Inferior parietal cortex (tissue), 1 donor: Measurements from ENCODE around the gene GGT6.

ENCODE experiments used
- DNase-seq: peaks from one replicate; pipeline ENCODE4 v3.0.0-alpha.2; 2016; ENCODE audit errors: extremely low spot score

The GGT6 gene

DNA sequence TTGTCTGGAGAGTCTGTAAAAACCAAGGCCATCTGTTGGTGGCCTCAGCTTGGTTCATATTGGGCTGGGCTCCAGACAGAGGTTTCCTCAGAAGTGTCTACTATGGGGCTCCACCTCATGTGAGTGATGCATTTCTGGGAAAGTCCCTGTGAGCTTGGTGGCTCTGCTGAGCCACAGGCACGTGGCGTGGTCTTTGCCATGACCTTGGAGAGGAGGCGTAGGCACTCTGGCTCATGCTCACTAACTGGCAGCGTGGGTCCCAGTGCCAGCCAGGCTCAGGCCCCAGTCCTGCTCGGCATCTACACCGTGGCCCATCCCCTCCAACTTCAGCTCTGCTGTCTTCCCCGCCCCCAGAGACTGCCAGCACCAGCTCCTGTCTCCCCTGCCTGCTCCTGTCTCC is 13.3 kb upstream of the GGT6 start:
- DNase-seq = no peak

DNA sequence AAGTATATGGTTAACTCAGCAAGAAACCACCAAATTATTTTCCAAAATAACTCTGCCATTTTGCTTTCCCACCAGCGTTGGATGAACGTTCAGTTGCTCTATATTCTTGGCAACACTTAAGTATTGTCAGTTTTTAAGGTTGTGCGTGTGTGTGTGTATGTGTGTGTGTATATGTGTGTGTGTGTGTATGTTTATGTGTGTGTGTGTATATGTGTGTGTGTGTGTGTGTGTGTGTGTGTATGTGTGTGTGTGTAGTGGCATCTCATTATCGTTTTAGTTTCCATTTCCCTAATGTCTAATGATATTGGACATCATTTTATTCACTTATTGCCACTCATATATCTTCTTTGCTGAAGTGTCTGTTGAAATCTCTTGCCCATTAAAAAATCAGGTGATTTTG is 12.7 kb upstream of the GGT6 start:
- no peak for DNase-seq

DNA sequence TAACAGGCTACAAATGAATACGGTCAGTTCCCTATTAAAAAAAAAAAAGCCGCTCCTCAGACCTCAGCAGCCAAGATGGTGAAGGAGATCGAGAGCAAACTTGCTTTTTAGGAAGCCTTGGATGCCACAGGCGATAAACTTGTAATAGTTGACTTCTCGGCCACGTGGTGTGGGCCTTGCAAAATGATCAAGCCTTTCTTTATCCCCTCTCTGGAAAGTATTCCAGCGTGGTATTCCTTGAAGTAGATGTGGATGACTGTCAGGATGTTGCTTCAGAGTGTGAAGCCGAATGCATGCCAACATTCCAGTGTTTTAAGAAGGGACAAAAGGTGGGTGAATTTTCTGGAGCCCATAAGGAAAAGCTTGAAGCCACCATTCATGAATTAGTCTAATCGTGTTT is 11.8 kb upstream of the GGT6 start:
- DNase-seq = no peak

DNA sequence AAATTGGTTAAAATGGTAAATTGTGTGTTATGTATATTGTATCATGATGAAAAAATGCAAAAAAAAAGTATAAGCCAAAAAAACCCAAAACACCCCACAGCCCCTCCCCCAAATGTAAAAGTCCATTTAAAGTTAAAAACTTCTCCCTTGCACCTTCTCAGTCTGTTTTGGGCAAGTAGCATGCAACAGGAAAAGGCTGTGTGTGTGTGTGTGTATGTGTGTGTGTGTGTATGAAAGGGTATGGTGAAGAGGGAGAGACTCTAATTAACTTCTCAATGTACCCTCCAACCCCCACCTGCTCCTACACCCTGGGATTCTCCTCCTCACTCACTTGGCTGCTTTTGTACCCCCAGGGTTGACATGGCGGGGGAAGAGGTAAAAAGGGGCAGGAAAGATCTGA is 9.2 kb upstream of the GGT6 start:
- no peak for DNase-seq

DNA sequence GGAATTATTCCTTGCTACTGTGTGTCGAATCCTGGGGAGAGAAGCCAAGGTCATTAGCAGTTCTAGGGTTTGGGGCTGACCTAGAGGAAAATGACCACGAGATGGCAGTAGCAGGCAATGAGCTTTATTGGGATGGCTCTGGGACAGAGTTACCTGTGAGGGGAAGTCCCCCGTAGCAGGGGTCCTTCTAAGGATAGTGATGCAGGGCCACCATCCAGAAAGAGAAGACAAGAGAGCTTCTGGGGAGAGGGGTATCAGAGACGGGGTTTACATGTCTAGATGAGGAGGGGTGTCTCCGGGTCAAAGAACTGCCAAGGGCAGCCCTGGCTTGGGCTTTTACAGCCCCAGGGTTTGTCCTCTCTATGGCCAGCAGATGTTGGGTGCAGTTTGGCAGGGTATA is 6.4 kb upstream of the GGT6 start:
- DNase-seq = peak; percentile 74

DNA sequence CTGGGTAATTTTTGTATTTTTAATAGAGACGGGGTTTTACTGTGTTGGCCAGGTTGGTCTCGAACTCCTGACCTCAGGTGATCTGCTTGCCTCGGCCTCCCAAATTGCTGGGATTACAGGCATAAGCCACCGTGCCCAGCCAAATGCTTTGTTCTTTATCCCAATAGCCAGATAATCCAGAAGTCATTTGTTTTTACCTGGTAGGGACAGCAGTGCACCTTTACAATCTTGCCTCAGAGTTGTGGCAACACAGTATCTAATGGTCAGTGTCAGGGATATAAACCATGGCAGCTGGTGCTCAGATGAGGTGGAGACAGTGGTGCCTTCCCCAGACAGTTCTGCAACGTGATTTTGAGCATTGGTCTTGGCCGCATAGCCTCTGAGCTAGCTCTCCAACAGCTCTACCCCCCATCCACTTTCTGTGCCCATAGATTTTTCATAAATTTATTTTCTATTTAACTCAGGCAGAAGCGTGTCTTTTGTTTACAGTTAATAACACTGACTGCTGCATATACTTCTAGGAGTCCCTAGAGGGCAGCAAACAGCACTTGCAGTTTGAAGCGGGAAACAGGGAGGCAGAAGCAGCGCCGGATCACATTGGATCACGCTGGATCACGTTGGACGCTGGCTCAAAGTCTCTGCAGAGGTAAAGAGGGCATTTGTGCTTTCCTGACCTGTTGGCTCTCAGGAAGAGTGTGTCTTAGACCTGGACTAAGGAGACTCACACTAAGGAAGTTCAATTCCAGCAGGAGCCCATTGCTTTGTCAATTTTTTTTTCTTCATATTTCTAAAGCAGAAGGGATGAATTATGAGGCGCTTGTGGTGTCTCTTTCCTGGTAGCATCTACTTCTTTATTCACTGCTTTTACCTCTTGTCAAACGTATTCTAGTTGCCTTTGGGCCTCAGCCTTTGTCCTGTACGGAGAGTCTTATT is 5.1 kb upstream of the GGT6 start:
- peak; percentile 85 for DNase-seq

DNA sequence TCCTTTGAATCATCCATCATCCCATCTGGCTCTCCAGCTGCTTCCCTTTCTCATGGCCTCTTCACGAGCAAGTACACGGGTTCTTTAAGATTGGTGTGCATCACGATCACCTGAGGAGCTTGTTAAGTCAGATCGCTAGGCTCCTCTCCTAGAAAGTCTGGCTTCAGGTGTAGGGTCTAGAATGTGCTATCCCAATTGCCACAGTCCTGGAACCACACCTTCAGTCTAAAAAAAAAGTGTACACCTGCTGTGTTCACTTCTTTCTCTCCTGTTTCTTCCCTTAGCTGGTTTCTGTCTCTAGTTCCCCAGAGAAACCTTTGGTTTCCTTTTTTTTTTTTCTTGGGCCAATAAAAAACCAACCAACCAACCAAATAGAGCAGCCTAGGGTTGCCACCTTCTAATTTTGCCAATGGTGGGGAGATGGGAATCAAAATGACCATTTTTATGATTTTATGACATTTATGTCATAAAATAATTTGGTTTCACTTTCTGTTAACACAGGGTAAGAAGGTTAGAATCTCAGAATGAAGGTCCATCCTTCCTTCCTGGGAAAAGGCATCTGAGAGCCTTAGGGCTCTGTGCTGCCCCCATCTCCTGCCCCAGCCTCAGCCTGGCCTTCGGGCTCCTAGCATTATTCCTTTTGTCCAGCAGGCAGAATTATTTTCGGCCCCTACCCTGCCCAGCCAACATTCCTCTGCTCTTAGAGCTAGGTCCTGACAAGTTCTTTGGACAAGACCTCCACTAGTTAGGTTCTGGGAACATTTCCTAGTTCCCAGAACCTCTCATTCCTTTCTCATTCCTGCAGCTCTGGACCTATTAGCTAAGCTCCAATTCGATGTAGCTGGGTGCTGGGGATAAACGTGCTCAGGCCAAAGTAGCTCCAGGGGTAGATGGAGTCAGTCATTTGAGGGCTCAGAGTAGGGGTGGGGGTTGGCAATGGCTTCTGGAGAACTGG is 1.9 kb upstream of the GGT6 start:
- DNase-seq = no peak

DNA sequence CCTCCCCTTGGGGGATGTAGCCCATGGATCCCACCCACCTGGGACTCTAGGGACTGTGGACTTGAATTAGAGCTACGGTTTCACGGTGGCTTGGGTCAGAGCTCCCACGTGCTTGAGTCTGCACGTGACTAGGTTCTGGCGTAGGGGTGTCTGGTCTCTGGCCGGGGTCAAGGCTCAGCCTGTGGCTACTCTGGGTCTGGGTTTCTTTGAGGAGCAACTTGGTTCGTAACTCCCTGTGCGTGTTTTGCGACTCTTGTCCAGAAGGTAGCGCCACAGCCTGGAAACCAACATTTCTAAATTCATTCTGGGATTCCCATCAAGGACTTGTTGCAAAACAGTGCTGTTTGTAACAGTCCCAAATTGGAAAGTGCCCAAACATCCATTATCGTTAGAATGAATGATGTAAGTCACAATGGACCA is 470 bp upstream of the GGT6 start:
- no peak for DNase-seq

DNA sequence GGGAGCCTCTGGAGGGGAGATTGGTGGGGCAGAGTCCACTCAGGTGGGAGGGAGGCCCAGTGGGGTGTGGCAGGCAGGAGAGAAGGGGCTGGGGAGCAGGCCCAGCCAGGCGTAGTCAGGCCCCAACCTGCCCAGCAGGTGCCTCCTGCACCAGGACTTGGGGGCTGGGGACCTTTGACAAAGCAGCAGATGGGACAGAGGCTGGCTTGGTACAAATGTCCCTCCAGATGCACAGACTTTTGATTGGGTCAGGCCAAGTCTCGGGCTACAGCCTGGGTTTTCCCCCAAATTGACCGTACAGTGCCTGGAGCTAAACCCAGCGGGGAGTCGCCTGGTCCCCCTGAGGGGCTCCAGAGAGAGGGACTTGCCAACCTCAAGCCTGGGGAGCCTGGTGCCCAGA is 411 bp downstream of the GGT6 start:
- no peak for DNase-seq

DNA sequence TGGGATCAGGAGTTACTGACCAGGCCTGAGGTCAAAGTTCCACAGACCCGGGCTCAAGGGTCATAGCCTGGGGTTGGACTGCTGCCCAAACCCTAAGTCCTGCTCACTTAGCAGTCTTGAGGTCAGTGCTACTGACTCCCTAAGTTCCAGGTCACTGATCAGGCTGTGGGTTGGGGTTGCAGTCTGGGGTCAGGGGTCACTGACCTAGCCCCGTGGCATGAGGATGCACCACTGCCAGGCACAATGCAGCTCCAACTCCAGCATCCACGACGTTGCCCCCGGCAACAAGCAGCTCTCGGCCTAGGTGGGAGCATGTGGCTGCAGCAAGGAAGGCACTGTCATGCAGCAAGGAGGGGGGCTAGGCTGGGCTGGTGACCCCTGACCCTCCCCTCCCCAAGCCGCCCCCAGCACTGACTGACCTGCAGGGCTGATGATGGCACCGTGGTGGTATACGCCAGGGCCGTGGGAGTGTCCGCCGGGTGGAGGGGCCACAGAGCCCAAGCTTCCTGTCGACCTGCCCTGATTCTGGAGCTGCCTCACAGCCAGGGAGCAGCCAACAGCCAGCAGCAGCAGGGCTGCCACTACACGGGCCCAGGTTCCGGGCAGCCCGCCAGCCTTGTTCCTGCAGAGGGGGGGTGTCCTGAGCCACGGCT is 1.1 kb downstream of the GGT6 start:
- DNase-seq = no peak

DNA sequence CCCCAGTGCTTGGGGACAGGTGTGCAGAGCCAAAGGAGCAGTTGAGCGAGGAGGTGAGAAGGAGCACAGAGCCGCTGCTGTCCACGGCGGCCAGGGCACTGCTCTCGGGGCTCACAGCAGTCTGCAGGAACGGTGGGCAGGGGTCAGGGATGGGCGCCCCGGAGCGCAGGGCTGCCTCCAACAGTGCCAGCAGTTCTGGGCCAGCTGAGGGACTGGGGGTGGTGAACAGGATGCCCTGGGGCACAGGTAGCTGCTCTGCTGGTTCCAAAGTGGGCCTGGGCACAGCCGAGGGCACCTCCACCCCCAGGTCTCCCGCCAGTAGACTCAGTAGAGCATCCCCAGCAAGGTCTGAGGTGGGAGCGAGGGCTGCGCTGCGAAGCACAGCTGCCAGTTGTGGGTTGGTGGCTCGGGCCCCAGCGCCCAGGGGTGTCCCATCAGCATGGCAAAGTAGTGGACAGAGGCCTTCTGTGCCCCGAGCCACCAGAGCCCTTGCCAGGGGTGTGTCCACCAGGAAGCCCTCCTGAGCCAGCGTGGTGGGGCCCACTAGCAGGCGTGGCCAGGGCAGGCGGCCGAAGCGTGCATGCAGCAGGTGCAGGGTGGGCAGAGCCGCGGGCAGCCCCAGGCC is 1.9 kb downstream of the GGT6 start:
- no peak for DNase-seq

DNA sequence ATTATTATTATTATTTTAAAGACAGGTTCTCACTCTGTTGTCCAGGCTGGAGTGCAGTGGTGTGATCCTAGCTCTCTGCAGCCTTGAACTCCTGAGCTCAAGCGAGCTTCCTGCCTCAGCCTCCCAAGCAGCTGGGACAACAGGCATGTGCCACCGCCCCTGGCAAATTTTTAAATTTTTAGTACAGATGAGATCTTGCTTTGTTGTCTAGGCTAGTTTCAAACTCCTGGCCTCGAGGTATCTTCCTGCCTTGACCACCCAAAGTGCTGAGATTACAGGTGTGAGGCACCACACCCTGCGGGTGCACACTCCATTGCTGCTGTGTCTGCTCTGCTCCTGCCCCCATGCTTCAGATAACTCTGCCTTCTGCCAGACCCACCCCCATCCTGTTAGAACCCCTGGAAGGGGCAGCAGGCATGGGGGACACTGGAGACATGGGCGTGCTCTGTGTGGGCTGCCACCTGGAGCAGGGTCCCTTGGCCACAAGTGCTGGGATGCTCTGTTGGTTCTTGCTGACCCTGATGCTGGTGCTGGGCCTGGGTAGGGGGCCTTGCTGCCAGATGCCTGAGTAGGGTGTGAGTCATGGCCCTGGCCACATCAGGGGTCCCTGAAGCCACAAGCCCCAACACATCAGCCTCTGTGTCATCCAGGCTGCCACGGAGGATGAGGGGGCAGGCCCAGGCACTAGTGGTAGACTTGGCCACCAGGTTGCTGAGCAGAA is 2.6 kb downstream of the GGT6 start:
- no peak for DNase-seq

DNA sequence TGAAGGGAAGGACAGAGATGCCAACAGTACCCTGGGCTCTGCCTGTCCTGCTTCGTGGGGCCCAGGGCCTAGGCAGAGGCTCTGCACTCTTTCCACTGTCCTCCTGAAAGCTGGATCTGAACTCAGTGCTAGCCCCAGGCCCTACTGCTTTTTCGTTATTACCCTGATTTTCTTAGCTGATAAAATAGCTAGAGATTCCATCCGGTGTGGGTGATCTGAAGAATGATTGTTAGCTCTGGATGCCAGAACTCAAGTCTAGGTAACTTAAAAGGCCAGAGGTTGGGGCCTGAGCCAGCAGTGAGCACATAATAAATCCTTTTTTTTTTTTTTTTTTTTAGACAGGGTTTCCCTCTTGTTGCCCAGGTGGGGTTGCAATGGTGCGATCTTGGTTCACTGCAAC is 3.4 kb downstream of the GGT6 start:
- DNase-seq = no peak

DNA sequence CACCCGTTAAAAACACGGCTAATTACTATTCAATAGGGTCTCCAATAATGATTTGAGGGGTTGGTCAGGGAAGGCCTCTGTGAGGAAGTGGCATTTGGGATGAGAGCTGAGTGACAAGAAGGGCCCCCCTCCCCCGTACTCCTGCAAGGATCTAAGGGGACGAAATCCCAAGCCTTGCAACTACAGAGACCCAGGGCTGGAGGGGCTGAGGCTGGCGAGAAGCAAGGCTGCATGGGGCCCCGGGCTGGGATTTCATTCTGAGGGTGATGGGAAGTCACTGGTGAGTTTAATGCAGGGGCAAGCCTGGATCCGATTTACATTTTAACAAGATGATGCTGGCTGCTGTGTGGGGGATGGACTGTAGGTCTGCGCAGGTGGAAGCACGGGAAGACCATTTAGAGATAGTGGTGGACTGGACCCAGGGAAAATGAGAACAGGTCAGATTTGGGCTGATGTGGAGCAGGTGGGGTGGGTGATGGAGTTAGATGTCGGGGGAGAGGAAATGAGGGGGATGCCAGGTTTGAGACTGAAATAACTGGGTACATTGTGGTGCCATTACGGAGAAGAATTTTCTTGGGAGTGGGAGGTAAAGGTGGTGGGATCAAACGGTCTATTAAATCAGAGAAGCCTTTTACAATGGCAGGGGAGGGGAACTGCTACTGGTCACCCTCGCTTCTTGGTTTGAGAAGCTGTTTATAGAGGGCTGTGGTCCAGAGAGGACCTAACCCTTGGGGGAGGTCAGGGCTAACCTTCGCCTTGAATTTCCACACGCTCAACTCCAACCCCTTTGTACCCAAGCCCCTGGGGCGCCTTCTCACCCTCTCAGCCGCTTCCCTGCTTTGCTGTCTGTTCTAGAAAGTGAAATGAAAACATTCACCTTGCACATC is 4.3 kb downstream of the GGT6 start:
- DNase-seq = no peak

DNA sequence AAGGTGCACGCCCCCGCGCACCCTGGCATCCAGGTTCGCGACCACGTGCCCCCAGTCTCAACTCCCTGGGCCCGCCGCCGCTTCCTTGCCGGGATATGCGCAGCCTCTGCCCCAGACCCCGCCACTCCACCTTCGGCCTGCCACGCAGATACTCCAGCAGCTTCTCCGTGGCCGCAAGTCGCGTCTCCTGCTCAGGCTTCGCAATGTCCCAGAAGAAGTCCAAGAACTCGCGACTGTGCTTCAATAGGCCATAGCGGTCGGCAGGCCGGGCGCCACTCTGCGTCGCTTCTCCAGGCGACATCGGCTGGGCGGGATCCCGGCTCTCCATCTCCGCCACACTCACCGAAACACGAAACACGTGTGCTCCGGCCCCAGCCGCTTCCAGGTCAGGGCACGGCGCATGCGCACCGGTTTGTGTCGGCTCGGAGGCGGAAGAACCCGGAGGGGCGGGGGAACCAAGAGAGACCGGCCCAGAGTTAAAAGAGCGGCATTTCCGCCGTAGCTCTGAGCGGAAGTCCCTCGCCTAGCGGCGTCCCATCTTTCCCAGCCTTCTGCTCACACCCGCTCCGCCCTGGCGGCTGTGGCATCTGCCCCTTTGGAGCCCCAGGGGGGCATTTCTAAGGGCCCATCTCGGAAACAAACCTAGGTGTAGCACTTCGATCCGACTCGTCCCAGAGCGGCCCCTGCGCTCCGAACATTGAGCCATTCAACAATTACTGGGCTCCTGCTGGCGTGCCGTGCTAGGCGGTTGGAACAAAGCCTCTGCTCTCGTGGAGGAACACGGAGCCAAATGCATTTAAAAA is 5.2 kb downstream of the GGT6 start, which contains the start of gene MYBBP1A:
Gene MYBBP1A, minus strand, starts transcription at position 388 of the 803 bp plus-strand sequence. Its CDS starts 60 bp downstream, at position 328.
- peak; percentile 93 for DNase-seq

DNA sequence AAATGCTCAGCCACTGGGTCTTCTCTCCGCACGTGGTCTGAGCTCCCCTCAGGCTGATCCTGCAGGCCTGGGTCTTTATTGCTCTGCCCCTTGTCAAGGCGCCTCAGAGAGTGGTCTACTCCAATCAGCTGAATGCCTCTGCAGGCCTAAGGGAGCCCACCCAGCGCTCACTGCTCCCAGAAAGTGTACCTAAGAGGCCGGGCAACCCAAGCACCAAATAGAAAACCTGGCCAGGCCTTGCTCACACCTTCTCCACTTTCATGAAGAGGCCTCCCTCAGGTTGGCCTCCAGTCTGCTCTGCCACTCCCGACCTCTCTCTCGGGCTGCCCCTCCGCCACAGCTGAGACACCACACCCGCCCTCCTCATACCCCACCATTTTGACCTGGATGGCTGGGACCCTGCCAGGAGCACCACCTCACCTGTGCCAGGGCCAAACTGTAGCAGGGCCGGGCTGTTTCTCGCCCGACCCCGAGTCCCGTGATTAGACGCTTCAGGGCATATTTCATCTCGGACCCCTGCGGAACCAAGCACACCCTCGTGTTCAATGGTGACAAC is 5.9 kb downstream of the GGT6 start:
- DNase-seq = no peak

DNA sequence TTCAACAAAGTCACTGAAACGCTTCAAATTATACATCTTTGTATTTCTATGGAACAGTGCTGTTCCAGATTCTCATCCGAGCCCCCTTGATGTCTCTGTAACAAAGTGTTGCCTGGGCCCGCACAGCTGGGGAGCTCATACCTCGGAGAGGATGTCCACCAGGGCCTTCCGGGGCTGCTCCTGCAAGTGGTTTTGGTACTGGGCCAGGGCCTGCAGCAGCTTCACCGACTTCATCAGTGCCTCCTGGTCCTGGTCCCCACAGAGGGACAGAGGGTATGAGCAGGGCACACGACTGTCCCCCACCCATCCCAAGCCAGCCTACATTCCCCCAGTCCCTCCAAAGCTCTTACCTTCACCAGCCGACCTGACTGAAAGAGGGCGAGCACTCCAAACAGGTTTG is 6.7 kb downstream of the GGT6 start:
- no peak for DNase-seq

DNA sequence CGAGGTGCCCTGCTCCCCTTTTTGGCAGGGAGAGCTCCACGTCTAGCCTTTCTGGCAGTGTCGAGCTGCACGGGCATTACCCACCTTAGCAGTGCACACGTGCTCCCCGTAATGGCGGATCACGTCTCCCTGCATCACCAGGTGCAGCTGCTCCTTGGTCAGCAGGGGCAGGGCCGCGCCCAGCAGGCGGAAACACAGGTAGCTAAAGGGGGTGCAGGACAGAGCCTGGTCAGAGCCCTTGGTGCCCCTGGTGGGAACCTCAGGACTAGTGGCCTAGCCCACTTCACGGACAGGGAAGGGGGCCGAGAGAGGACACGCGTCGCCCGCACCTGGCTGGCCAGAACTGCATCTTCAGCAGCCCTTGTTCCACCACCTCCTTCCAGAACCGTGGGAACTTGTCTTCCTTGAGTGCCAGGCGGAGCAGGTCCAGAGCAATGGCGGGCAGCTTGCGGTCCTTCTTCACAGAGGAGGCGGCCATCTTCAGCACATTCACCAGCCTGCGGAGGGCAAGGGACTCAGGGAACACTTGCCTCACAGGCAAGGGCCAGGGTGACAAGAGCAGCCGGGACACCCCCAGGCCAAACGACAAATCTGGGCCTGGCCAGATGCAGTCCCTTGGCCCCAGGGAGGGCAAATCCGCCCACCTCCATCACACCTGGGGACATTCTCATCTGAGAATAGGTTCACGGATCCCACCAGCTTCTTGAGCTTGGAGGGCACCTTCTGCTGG is 8.4 kb downstream of the GGT6 start:
- DNase-seq = no peak
